WTC11 (cell line): Measurements from ENCODE around the gene CLIP1. TPM values are rescaled to one million over a fixed set of nuclear protein-coding genes. Genes with fewer than 3 reads are reported as not detected.

Experiments used
- ATAC-seq: fragments of 200-7000 bp; cut with Tn5 transposase; 2 replicates; pipeline ENCODE4 v1.10.0; 2021; ENCODE audit warnings: mild to moderate bottlenecking, moderate library complexity
- CTCF ChIA-PET: fragments of 300-600 bp; sonication (Branson Sonifier 250); formaldehyde crosslinking; loops from one replicate; lab custom pipeline; 2021; ENCODE audit warnings: antibody characterized with exemption; lab: Charles Lee
- POLR2A ChIA-PET: fragments of 350-600 bp; sonication (Branson Sonifier 250); formaldehyde crosslinking; loops from one replicate; lab custom pipeline; 2021; ENCODE audit warnings: antibody characterized with exemption; lab: Charles Lee
- DNase-seq: peaks from one replicate; pipeline ENCODE4 v3.0.0; 2021; ENCODE audit warnings: low spot score
- H3K27ac Mint-ChIP-seq: 2 replicates; pipeline ENCODE4 v1.8.0; 2021; ENCODE audit warnings: mixed read lengths
- H3K27me3 Mint-ChIP-seq: 2 replicates; pipeline ENCODE4 v1.8.0; 2021; ENCODE audit warnings: low read depth, mild to moderate bottlenecking, moderate library complexity, mixed read lengths
- H3K36me3 Mint-ChIP-seq: 2 replicates; pipeline ENCODE4 v1.8.0; 2021; ENCODE audit warnings: mixed read lengths
- H3K4me1 Mint-ChIP-seq: 2 replicates; pipeline ENCODE4 v1.8.0; 2022; ENCODE audit warnings: mixed read lengths
- H3K4me3 Mint-ChIP-seq: 2 replicates; pipeline ENCODE4 v1.8.0; 2021; ENCODE audit warnings: mild to moderate bottlenecking, moderate library complexity, mixed read lengths
- H3K9me3 Mint-ChIP-seq: 2 replicates; pipeline ENCODE4 v1.8.0; 2021; ENCODE audit warnings: mixed read lengths
- AFF4 ChIP-seq: sonication (generic); formaldehyde crosslinking; IDR thresholded peaks from 2 replicates; pipeline ENCODE4 v1.8.1; 2023; ENCODE audit warnings: mild to moderate bottlenecking, missing genetic modification reagents, borderline replicate concordance
- ATF2 ChIP-seq: sonication (generic); formaldehyde crosslinking; IDR thresholded peaks from 2 replicates; pipeline ENCODE4 v1.8.1; 2022; ENCODE audit warnings: low read depth, missing genetic modification reagents, borderline replicate concordance
- CBFB ChIP-seq: sonication (generic); formaldehyde crosslinking; IDR thresholded peaks from 2 replicates; pipeline ENCODE4 v1.8.1; 2022; ENCODE audit warnings: mild to moderate bottlenecking, low read depth, missing genetic modification reagents
- CDX4 ChIP-seq: fragments of 250-450 bp; sonication (Bioruptor Pico); IDR thresholded peaks from 2 replicates; pipeline ENCODE4 v1.9.0; 2021; ENCODE audit warnings: moderate library complexity, mild to moderate bottlenecking, inconsistent platforms, borderline replicate concordance
- CREM ChIP-seq: sonication (generic); formaldehyde crosslinking; IDR thresholded peaks from 2 replicates; pipeline ENCODE4 v1.8.1; 2022; ENCODE audit warnings: mild to moderate bottlenecking, missing genetic modification reagents, moderate library complexity
- FOXJ3 ChIP-seq: sonication (generic); formaldehyde crosslinking; IDR thresholded peaks from 2 replicates; pipeline ENCODE4 v1.9.0; 2021; ENCODE audit warnings: missing genetic modification reagents, mild to moderate bottlenecking, borderline replicate concordance
- FOXK1 ChIP-seq: sonication (generic); formaldehyde crosslinking; IDR thresholded peaks from 2 replicates; pipeline ENCODE4 v1.8.0; 2022; ENCODE audit warnings: mild to moderate bottlenecking, moderate library complexity, missing genetic modification reagents
- GRHL2 ChIP-seq: fragments of 250-450 bp; sonication (Bioruptor Pico); IDR thresholded peaks from 2 replicates; pipeline ENCODE4 v1.8.0; 2022; ENCODE audit warnings: mild to moderate bottlenecking, moderate library complexity; ENCODE audit not compliant: insufficient replicate concordance, severe bottlenecking
- GTF2I ChIP-seq: fragments of 250-450 bp; sonication (Bioruptor Pico); conservative IDR thresholded peaks from 2 replicates; pipeline ENCODE4 v1.4.0; 2021; ENCODE audit warnings: mild to moderate bottlenecking
- HMGA2 ChIP-seq: fragments of 250-450 bp; sonication (Bioruptor Pico); IDR thresholded peaks from 2 replicates; pipeline ENCODE4 v1.4.0; 2021; ENCODE audit warnings: mild to moderate bottlenecking, moderate library complexity
- HMGXB4 ChIP-seq: sonication (generic); formaldehyde crosslinking; IDR thresholded peaks from 2 replicates; pipeline ENCODE4 v1.8.1; 2023; ENCODE audit warnings: mild to moderate bottlenecking, moderate library complexity, missing genetic modification reagents
- IRF1 ChIP-seq: sonication (generic); formaldehyde crosslinking; IDR thresholded peaks from 2 replicates; pipeline ENCODE4 v1.8.0; 2023; ENCODE audit warnings: missing genetic modification reagents
- MYBL2 ChIP-seq: sonication (generic); formaldehyde crosslinking; IDR thresholded peaks from 2 replicates; pipeline ENCODE4 v1.8.1; 2023; ENCODE audit warnings: mild to moderate bottlenecking, moderate library complexity, missing genetic modification reagents
- SOX15 ChIP-seq: fragments of 250-450 bp; sonication (Bioruptor Pico); IDR thresholded peaks from 2 replicates; pipeline ENCODE4 v1.9.0; 2021; ENCODE audit warnings: mild to moderate bottlenecking
- SP1 ChIP-seq: sonication (generic); formaldehyde crosslinking; conservative IDR thresholded peaks from 2 replicates; pipeline ENCODE4 v1.8.1; 2022; ENCODE audit warnings: missing genetic modification reagents
- TCF7 ChIP-seq: sonication (generic); formaldehyde crosslinking; IDR thresholded peaks from 2 replicates; pipeline ENCODE4 v1.8.0; 2022; ENCODE audit warnings: mild to moderate bottlenecking, low read depth, missing genetic modification reagents, moderate library complexity
- ZNF423 ChIP-seq: fragments of 250-450 bp; sonication (Bioruptor Pico); IDR thresholded peaks from 2 replicates; pipeline ENCODE4 v2.1.2; 2022; ENCODE audit warnings: mild to moderate bottlenecking, moderate library complexity
- total RNA-seq: library from RNA; stranded (reverse); gene quantifications from 3 replicates; pipeline ENCODE4 v1.2.3, GENCODE V29; 2021
- TF ChIP-seq, protein P1 (sequence below): sonication (generic); formaldehyde crosslinking; IDR thresholded peaks from 2 replicates; pipeline ENCODE4 v1.8.0; 2022; ENCODE audit warnings: mild to moderate bottlenecking, missing genetic modification reagents
- TF ChIP-seq, protein P2 (sequence below): fragments of 250-450 bp; sonication (Bioruptor Pico); IDR thresholded peaks from 2 replicates; pipeline ENCODE4 v1.9.0; 2021; ENCODE audit warnings: mild to moderate bottlenecking, borderline replicate concordance
- TF ChIP-seq, protein P3 (sequence below): sonication (generic); formaldehyde crosslinking; conservative IDR thresholded peaks from 2 replicates; pipeline ENCODE4 v1.8.1; 2022; ENCODE audit warnings: mild to moderate bottlenecking, missing genetic modification reagents

Gene CLIP1
- total RNA-seq, 1 experiment from 2014 or later, result 24.9 TPM

GRCh38 chr12:122413516-122414404, 8.7 kb downstream of the CLIP1 start:
- ChIA-PET POLR2A (interaction anchor here (0.6 to 0.7 kb wide), 3 partner anchors 8 to 27 kb away, joined by 3 to 4 read pairs (median 3); partner anchors contain the start of gene CLIP1), CTCF (interaction anchor here (0.6 to 1.1 kb wide), 2 partner anchors 14 to 25 kb away, joined by 3 to 4 read pairs; no protein-coding TSS in a partner anchor)
- H3K27ac Mint-ChIP-seq, result no peak overlapping the region; the same call in 1 of the 2 replicates
- no peaks in the 10 kb centered on the region for H3K27me3 Mint-ChIP-seq
- TF ChIP-seq AFF4 (CRISPR knock-in tag), result no peak
- TF ChIP-seq GTF2I (CRISPR knock-in tag), result no peak
- TF ChIP-seq MYBL2, result no peak
- no peak for TF ChIP-seq FOXJ3 (CRISPR knock-in tag)
- TF ChIP-seq, protein P1, sequence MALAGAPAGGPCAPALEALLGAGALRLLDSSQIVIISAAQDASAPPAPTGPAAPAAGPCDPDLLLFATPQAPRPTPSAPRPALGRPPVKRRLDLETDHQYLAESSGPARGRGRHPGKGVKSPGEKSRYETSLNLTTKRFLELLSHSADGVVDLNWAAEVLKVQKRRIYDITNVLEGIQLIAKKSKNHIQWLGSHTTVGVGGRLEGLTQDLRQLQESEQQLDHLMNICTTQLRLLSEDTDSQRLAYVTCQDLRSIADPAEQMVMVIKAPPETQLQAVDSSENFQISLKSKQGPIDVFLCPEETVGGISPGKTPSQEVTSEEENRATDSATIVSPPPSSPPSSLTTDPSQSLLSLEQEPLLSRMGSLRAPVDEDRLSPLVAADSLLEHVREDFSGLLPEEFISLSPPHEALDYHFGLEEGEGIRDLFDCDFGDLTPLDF (CRISPR knock-in tag), result no peak
- TF ChIP-seq HMGXB4, result no peak
- no peak for TF ChIP-seq FOXK1 (CRISPR knock-in tag)
- TF ChIP-seq CBFB (CRISPR knock-in tag), result no peak
- TF ChIP-seq SP1 (CRISPR knock-in tag), result no peak
- no peak for TF ChIP-seq ZNF423 (CRISPR knock-in tag)
- no peak for TF ChIP-seq ATF2 (CRISPR knock-in tag)
- TF ChIP-seq TCF7 (CRISPR knock-in tag), result no peak
- no peak for TF ChIP-seq IRF1 (CRISPR knock-in tag)
- no peak for TF ChIP-seq GRHL2
- TF ChIP-seq SOX15 (CRISPR knock-in tag), result no peak
- no peak for TF ChIP-seq CREM (CRISPR knock-in tag)
- no peak for TF ChIP-seq CDX4
- TF ChIP-seq, protein P2, sequence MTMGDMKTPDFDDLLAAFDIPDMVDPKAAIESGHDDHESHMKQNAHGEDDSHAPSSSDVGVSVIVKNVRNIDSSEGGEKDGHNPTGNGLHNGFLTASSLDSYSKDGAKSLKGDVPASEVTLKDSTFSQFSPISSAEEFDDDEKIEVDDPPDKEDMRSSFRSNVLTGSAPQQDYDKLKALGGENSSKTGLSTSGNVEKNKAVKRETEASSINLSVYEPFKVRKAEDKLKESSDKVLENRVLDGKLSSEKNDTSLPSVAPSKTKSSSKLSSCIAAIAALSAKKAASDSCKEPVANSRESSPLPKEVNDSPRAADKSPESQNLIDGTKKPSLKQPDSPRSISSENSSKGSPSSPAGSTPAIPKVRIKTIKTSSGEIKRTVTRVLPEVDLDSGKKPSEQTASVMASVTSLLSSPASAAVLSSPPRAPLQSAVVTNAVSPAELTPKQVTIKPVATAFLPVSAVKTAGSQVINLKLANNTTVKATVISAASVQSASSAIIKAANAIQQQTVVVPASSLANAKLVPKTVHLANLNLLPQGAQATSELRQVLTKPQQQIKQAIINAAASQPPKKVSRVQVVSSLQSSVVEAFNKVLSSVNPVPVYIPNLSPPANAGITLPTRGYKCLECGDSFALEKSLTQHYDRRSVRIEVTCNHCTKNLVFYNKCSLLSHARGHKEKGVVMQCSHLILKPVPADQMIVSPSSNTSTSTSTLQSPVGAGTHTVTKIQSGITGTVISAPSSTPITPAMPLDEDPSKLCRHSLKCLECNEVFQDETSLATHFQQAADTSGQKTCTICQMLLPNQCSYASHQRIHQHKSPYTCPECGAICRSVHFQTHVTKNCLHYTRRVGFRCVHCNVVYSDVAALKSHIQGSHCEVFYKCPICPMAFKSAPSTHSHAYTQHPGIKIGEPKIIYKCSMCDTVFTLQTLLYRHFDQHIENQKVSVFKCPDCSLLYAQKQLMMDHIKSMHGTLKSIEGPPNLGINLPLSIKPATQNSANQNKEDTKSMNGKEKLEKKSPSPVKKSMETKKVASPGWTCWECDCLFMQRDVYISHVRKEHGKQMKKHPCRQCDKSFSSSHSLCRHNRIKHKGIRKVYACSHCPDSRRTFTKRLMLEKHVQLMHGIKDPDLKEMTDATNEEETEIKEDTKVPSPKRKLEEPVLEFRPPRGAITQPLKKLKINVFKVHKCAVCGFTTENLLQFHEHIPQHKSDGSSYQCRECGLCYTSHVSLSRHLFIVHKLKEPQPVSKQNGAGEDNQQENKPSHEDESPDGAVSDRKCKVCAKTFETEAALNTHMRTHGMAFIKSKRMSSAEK (CRISPR knock-in tag), result no peak
- TF ChIP-seq, protein P3, sequence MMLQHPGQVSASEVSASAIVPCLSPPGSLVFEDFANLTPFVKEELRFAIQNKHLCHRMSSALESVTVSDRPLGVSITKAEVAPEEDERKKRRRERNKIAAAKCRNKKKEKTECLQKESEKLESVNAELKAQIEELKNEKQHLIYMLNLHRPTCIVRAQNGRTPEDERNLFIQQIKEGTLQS, result no peak
- TF ChIP-seq HMGA2 (CRISPR knock-in tag), result no peak
- ATAC-seq (no peak), DNase-seq (no peak)
- peaks cover 5% of the 10 kb centered on the region for H3K9me3 Mint-ChIP-seq
- peaks cover 3% of the 10 kb centered on the region; the same call in 1 of the 2 replicates for H3K36me3 Mint-ChIP-seq
- peaks cover 10% of the 10 kb centered on the region for H3K4me1 Mint-ChIP-seq
- no peak overlapping the region for H3K4me3 Mint-ChIP-seq
